Panc1 (cell line): ENCODE data around the gene CRYZ. TPM values are rescaled to one million over a fixed set of nuclear protein-coding genes. Genes with fewer than 3 reads are reported as not detected.

ENCODE experiments used
- ATAC-seq: fragments of 200-7000 bp; cut with Tn5 transposase; 2 replicates; pipeline ENCODE4 v1.9.1; 2020; ENCODE audit warnings: mild to moderate bottlenecking, moderate library complexity
- BruUV-seq: library from RNA; stranded (reverse); fragments of 400-500 nt; replicated peaks from 2 replicates; lab custom pipeline; 2021; lab: Mats Ljungman, UMichigan
- CTCF ChIA-PET: fragments of 300-600 bp; sonication (Branson Sonifier 250); formaldehyde crosslinking; loops from one replicate; lab custom pipeline; 2022; ENCODE audit warnings: antibody characterized with exemption; lab: Charles Lee
- POLR2A ChIA-PET: fragments of 300-600 bp; sonication (Branson Sonifier 250); formaldehyde crosslinking; loops from one replicate; lab custom pipeline; 2022; ENCODE audit warnings: antibody characterized with exemption; lab: Charles Lee
- DNase-seq: peaks from one replicate; pipeline ENCODE4 v3.0.0-alpha.2; 2010; ENCODE audit warnings: low read depth, low spot score
- H3K27ac ChIP-seq: 2 replicates; pipeline ENCODE4 v1.5.1; 2011; ENCODE audit warnings: mild to moderate bottlenecking, low read length, inconsistent platforms
- H3K27me3 ChIP-seq: fragments of 200-500 bp; sonication (Bioruptor generic); 2 replicates; pipeline ENCODE4 v1.6.0; 2014; ENCODE audit warnings: low read length, inconsistent platforms; ENCODE audit not compliant: control insufficient read depth, insufficient read depth
- H3K36me3 ChIP-seq: fragments of 200-500 bp; sonication (Bioruptor generic); 2 replicates; pipeline ENCODE4 v1.5.1; 2014; ENCODE audit warnings: inconsistent platforms, mild to moderate bottlenecking, low read length, moderate library complexity; ENCODE audit not compliant: control insufficient read depth, insufficient read depth
- H3K4me1 ChIP-seq: 2 replicates; pipeline ENCODE4 v1.5.1; 2011; ENCODE audit warnings: inconsistent platforms, mild to moderate bottlenecking, low read length, moderate library complexity; ENCODE audit not compliant: control insufficient read depth, insufficient read depth
- H3K4me3 ChIP-seq, 2 experiments: 2 replicates each; pipeline ENCODE4 v1.5.1; 2011 to 2012; ENCODE audit warnings: low read depth in 2 of 2, low read length in 2 of 2, mild to moderate bottlenecking in 2 of 2, inconsistent platforms in 1 of 2, moderate library complexity in 1 of 2
- H3K9me3 ChIP-seq: fragments of 200-500 bp; sonication (Bioruptor generic); 2 replicates; pipeline ENCODE4 v1.5.1; 2014; ENCODE audit warnings: low read depth, mild to moderate bottlenecking, inconsistent platforms, low read length, moderate library complexity; ENCODE audit not compliant: control insufficient read depth, insufficient read depth
- POLR2AphosphoS5 ChIP-seq: IDR thresholded peaks from 2 replicates; pipeline ENCODE4 v1.6.1; 2012; ENCODE audit warnings: mild to moderate bottlenecking, low read depth, low read length, moderate library complexity
- SIN3A ChIP-seq: IDR thresholded peaks from 2 replicates; pipeline ENCODE4 v1.6.1; 2012; ENCODE audit warnings: low read depth, mild to moderate bottlenecking, low read length, moderate library complexity, borderline replicate concordance; ENCODE audit not compliant: insufficient read depth
- TCF7L2 ChIP-seq: IDR thresholded peaks from 2 replicates; pipeline ENCODE4 v1.6.1; 2011; ENCODE audit warnings: mild to moderate bottlenecking, low read depth, low read length, inconsistent platforms
- in situ Hi-C: cut with HindIII; loops from 2 replicates; pipeline ENCODE4 v1.10.0; 2016; ENCODE audit warnings: low sequenced_read_pairs, low pct_unique_long_range_greater_than_20kb
- intact Hi-C: fragments of 100-400 bp; cut with micrococcal nuclease; formaldehyde crosslinking; loops from one replicate; pipeline ENCODE4 v1.10.0; 2022; ENCODE audit not compliant: unreplicated experiment
- total RNA-seq: library from RNA; stranded (reverse); gene quantifications from one replicate; pipeline ENCODE4 v1.2.1, GENCODE V29; 2021; ENCODE audit not compliant: unreplicated experiment
- TF ChIP-seq, protein P1 (sequence below), 2 experiments: IDR thresholded peaks; 2 replicates each; pipeline ENCODE4 v1.6.1; 2011 to 2012; ENCODE audit warnings: low read depth in 2 of 2, control low read depth in 1 of 2, low read length in 1 of 2, mild to moderate bottlenecking in 1 of 2, moderate library complexity in 1 of 2; ENCODE audit not compliant: insufficient read depth in 1 of 2
- TF ChIP-seq, protein P2 (sequence below): fragments of 450-650 bp; IDR thresholded peaks from 2 replicates; pipeline ENCODE4 v1.5.1; 2017; ENCODE audit warnings: mild to moderate bottlenecking

CRYZ gene
- total RNA-seq, 1 experiment from 2014 or later, result 32.7 TPM

DNA sequence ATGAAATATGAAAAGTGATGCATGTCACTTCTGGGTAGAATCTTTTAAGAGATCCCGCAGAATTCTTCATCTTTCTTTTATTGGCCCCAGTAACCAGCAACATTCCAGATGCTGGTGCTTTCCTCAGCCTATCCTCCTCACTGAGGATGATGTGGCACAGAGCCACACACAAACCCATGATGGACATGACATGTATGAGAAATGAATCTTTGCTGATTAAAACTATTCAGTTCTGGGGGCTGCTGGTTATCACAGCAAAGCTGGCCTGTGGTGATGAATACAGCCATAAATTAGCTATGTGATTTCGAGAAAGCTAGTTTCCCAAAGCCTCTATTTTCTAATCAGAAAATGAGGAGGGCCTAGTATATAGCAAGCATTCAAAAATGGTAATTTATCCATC lies 51.0 kb downstream of the CRYZ start:
- intact Hi-C loops (loop anchor here (10.0 kb wide), 1 partner anchor 177 kb away; no protein-coding TSS in a partner anchor), in situ Hi-C loops (no loop called here)
- H3K27ac ChIP-seq, result no peak overlapping the region
- H3K36me3 ChIP-seq, result no peaks in the 10 kb centered on the region
- no peak overlapping the region for H3K4me3 ChIP-seq
- no peaks in the 10 kb centered on the region for H3K4me1 ChIP-seq
- no TSS peak for BruUV-seq
- CTCF ChIA-PET, result no interaction called here
- no peaks in the 10 kb centered on the region for H3K9me3 ChIP-seq
- POLR2A ChIA-PET, result no interaction called here
- TF ChIP-seq, protein P1, sequence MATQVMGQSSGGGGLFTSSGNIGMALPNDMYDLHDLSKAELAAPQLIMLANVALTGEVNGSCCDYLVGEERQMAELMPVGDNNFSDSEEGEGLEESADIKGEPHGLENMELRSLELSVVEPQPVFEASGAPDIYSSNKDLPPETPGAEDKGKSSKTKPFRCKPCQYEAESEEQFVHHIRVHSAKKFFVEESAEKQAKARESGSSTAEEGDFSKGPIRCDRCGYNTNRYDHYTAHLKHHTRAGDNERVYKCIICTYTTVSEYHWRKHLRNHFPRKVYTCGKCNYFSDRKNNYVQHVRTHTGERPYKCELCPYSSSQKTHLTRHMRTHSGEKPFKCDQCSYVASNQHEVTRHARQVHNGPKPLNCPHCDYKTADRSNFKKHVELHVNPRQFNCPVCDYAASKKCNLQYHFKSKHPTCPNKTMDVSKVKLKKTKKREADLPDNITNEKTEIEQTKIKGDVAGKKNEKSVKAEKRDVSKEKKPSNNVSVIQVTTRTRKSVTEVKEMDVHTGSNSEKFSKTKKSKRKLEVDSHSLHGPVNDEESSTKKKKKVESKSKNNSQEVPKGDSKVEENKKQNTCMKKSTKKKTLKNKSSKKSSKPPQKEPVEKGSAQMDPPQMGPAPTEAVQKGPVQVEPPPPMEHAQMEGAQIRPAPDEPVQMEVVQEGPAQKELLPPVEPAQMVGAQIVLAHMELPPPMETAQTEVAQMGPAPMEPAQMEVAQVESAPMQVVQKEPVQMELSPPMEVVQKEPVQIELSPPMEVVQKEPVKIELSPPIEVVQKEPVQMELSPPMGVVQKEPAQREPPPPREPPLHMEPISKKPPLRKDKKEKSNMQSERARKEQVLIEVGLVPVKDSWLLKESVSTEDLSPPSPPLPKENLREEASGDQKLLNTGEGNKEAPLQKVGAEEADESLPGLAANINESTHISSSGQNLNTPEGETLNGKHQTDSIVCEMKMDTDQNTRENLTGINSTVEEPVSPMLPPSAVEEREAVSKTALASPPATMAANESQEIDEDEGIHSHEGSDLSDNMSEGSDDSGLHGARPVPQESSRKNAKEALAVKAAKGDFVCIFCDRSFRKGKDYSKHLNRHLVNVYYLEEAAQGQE (IDR thresholded peaks at IDR 0.05; ENCODE audit: insufficient read depth in 1 of 2, low read depth in 2 of 2, low read length in 1 of 2), result no peak
- no peak for TF ChIP-seq POLR2AphosphoS5
- TF ChIP-seq TCF7L2, result no peak
- TF ChIP-seq, protein P2, sequence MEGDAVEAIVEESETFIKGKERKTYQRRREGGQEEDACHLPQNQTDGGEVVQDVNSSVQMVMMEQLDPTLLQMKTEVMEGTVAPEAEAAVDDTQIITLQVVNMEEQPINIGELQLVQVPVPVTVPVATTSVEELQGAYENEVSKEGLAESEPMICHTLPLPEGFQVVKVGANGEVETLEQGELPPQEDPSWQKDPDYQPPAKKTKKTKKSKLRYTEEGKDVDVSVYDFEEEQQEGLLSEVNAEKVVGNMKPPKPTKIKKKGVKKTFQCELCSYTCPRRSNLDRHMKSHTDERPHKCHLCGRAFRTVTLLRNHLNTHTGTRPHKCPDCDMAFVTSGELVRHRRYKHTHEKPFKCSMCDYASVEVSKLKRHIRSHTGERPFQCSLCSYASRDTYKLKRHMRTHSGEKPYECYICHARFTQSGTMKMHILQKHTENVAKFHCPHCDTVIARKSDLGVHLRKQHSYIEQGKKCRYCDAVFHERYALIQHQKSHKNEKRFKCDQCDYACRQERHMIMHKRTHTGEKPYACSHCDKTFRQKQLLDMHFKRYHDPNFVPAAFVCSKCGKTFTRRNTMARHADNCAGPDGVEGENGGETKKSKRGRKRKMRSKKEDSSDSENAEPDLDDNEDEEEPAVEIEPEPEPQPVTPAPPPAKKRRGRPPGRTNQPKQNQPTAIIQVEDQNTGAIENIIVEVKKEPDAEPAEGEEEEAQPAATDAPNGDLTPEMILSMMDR, result no peak
- TF ChIP-seq SIN3A, result no peak
- DNase-seq (no peak), ATAC-seq (no peak)
- no peaks in the 10 kb centered on the region; the same call in 1 of the 2 replicates for H3K27me3 ChIP-seq

DNA sequence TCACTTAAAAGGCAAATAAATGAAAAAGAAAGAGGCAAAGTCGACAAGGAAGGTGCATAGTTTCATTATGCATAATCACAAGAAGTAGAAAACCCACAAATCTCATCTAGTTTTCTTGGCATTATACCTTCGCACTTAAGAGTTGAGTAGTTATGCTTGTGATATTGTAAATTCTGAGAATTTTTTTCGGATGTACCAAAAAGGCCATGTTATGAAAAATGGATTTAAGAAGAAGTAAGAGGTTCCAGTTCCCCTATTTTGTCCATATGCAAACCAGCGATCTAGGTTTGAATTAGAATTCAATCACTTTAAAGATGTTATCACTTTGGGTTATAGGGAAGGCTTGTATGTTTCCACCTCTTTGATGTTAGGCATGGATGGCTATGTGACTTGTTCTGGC lies 51.4 kb downstream of the CRYZ start:
- ChIA-PET POLR2A (no interaction called here), CTCF (no interaction called here)
- Histone ChIP-seq H3K36me3 (no peaks in the 10 kb centered on the region), H3K27ac (no peak overlapping the region), H3K9me3 (no peaks in the 10 kb centered on the region), H3K4me1 (no peaks in the 10 kb centered on the region), H3K4me3 (no peak overlapping the region), H3K27me3 (no peaks in the 10 kb centered on the region; the same call in 1 of the 2 replicates)
- intact Hi-C loops, result loop anchor here (10.0 kb wide), 1 partner anchor 177 kb away; no protein-coding TSS in a partner anchor
- ATAC-seq (no peak), DNase-seq (no peak)
- no peak for TF ChIP-seq SIN3A
- TF ChIP-seq, protein P2, result no peak
- TF ChIP-seq POLR2AphosphoS5, result no peak
- TF ChIP-seq, protein P1 (IDR thresholded peaks at IDR 0.05; ENCODE audit: insufficient read depth in 1 of 2, low read depth in 2 of 2, low read length in 1 of 2), result no peak
- in situ Hi-C loops, result no loop called here
- BruUV-seq, result no TSS peak
